Stimulated activated CD8-positive, alpha-beta memory T cell treated with anti-CD3 and anti-CD28 coated beads, Interleukin-4, amount 100 ng/mL, for 24 hours (primary cell): ENCODE results near the gene GPR156.

Experiments used
- DNase-seq: peaks from one replicate; pipeline ENCODE4 v3.0.0-alpha.2; 2020; ENCODE audit warnings: low read depth

GPR156 gene

DNA sequence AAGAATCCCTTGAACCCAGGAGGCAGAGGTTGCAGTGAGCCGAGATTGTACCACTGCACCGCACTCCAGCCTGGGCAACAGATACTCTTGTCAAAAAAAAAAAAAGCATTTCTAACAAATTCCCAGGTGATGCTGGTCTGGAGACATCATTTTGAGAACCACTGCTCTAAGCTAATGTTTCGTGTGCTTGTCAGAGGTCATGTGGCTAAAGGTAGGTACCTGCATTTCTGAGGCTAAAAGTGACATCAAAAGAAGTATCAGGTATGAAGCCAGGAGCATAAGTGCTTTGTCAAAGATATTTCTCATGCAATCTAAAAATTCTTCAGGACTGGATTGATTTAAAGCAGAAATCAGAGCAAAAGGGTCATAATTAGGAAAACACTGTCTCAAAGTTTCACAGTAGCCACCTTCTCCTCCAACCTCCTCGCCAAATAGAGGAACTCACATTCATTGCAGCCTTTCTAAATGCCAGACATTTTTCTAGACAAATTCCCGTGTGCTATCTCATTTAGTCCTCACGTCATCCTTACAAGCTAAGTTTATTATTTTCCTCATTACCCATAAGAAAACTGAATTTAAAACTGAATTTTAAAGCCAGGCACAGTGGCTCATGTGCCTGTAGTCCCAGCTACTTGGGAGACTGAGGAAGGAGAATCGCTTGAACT lies 165.0 kb downstream of the GPR156 start:
- no peak for DNase-seq
